Tibial nerve (tissue), 4 donors: ENCODE data around the gene IAH1.

Experiments used
- EP300 ChIP-seq, 2 donors: sonication (generic); formaldehyde crosslinking; IDR thresholded peaks; one replicate each; pipeline ENCODE4 v1.6.1; 2017; ENCODE audit warnings: antibody characterized with exemption in 2 of 2, mild to moderate bottlenecking in 1 of 2
- POLR2A ChIP-seq, 2 donors: fragments of 450-650 bp; IDR thresholded peaks; one replicate each; pipeline ENCODE4 v1.6.1; 2017; ENCODE audit warnings: antibody characterized with exemption in 2 of 2, mild to moderate bottlenecking in 2 of 2, moderate library complexity in 2 of 2
- TF ChIP-seq, protein P1 (sequence below), 5 experiments: fragments of 200-600 bp in 3 of 5; fragments of 450-650 bp in 2 of 5; sonication (generic) in 3 of 5; IDR thresholded peaks; one replicate each; pipeline ENCODE4 v1.5.1; 2016 to 2019; ENCODE audit warnings: antibody characterized with exemption in 5 of 5, mild to moderate bottlenecking in 3 of 5, moderate library complexity in 2 of 5

DNA sequence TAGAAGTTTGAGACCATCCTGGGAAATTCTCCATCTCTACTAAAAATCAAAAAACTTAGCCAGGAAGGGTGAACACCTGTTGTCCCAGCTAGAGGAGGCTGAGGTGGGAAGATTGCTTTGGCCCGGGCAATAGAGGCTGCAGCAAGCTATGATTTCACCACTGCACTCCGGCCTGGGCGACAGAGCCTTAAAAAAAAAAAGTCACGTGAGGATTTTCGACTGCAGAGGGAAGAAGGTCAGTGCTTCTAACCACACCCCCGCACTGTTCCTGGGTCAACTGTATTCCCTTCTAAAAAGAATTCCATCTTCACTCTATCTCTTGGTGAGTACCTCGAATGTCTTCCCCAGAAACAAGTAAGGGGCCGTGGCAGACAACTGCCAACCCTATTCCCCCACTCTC, 49.9 kb downstream of the IAH1 start:
- TF ChIP-seq POLR2A (IDR thresholded peaks at IDR 0.05) (no peak), EP300 (IDR thresholded peaks at IDR 0.05) (no peak)
- TF ChIP-seq, protein P1, sequence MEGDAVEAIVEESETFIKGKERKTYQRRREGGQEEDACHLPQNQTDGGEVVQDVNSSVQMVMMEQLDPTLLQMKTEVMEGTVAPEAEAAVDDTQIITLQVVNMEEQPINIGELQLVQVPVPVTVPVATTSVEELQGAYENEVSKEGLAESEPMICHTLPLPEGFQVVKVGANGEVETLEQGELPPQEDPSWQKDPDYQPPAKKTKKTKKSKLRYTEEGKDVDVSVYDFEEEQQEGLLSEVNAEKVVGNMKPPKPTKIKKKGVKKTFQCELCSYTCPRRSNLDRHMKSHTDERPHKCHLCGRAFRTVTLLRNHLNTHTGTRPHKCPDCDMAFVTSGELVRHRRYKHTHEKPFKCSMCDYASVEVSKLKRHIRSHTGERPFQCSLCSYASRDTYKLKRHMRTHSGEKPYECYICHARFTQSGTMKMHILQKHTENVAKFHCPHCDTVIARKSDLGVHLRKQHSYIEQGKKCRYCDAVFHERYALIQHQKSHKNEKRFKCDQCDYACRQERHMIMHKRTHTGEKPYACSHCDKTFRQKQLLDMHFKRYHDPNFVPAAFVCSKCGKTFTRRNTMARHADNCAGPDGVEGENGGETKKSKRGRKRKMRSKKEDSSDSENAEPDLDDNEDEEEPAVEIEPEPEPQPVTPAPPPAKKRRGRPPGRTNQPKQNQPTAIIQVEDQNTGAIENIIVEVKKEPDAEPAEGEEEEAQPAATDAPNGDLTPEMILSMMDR (IDR thresholded peaks at IDR 0.05): no peak
